Heart left ventricle (tissue), 13 donors: Measurements from ENCODE around the gene TXNDC17.

Experiments
- CTCF ChIP-seq, 12 donors: fragments of 200-600 bp; sonication (generic) in 4 of 12; IDR thresholded peaks; one replicate each; pipeline versions ENCODE4 v1.5.0 to v1.8.0; 2018 to 2022; ENCODE audit warnings: antibody characterized with exemption in 12 of 12, mild to moderate bottlenecking in 5 of 12
- POLR2A ChIP-seq, 2 donors: fragments of 450-650 bp; IDR thresholded peaks; one replicate each; pipeline ENCODE4 v1.6.1; 2017; ENCODE audit warnings: antibody characterized with exemption in 2 of 2, mild to moderate bottlenecking in 2 of 2, moderate library complexity in 2 of 2
- donor health status: ischemic (EF 13 %, LVEDD 7.1; RV severe dilation, severe dysfunction).
- donor health status: DM: no; HTN: yes; CAD: no.
- donor health status: DM: no; HTN: no; CAD: no.
- donor health status: ischemic (EF 25% LVEDD 6.9; RV normal size, moderate dysfunction).
- donor health status: ischemic (EF 25% LVEDD 5.7; RV mildly dilated, moderate dysfunction).
- donor health status: ischemic (EF 35%, LVEDD 5.7; RV mildly dilated, moderate dysfunction).
- donor health status: nonischemic (EF 11% LVEDD 7.7; RV severe dilation, severe dysfunction).
- donor health status: DM: yes; HTN: yes; CAD: no.
- donor health status: PGD.
- donor health status: ischemic (EF 29% LVEDD 5.4; RV normal size, mild dysfunction).
- donor health status: nonischemic (EF 23%, LVEDD 6.1; RV moderate dilation, normal function).

DNA sequence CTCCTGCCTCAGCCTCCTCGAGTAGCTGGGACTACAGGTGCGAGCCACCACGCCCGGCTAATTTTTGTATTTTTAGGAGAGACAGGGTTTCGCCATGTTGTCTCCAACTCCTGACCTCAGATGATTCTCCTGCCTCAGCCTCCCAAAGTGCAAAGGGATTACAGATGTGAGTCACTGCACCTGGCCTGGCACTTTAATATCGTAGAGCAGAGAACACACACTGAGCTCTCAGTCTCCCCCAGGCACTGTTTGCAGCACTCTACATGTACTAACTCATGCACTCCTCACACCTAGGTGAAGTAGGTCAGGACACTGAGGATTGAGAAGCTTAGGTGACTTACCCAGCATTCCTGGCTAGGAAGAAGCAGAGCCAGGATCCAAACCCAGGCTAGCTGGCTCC lies 25.7 kb downstream of the TXNDC17 start:
- TF ChIP-seq CTCF (IDR thresholded peaks at IDR 0.05) (no peak), POLR2A (IDR thresholded peaks at IDR 0.05) (no peak)
